GM12878 (cell line): ENCODE results near the gene THBS1. TPM values are rescaled to one million over a fixed set of nuclear protein-coding genes. Genes with fewer than 3 reads are reported as not detected.

ENCODE experiments used
- ATAC-seq: fragments of 200-7000 bp; cut with Tn5 transposase; 3 replicates; pipeline ENCODE4 v1.9.1; 2020; ENCODE audit warnings: mild to moderate bottlenecking, moderate library complexity
- BruUV-seq: library from RNA; stranded (reverse); fragments of 400-500 nt; replicated peaks from 2 replicates; lab custom pipeline; 2021; lab: Mats Ljungman, UMichigan
- CTCF ChIA-PET: fragments of 300-600 bp; sonication (Branson Sonifier 250); formaldehyde crosslinking; extraction: SDS; loops from one replicate; lab custom pipeline; 2021; ENCODE audit warnings: inconsistent platforms; lab: Yijun Ruan, JAX
- POLR2A ChIA-PET: fragments of 350-600 bp; formaldehyde crosslinking; extraction: SDS; loops from one replicate; lab custom pipeline; 2021; ENCODE audit warnings: inconsistent platforms; lab: Charles Lee
- RAD21 ChIA-PET: fragments of 300-600 bp; sonication (Branson Sonifier 250); formaldehyde crosslinking; loops from one replicate; lab custom pipeline; 2023; ENCODE audit warnings: antibody characterized with exemption; ENCODE audit not compliant: unreplicated experiment; lab: Charles Lee
- SMC1A ChIA-PET: fragments of 300-600 bp; sonication (Branson Sonifier 250); formaldehyde crosslinking; loops from one replicate; lab custom pipeline; 2023; ENCODE audit not compliant: unreplicated experiment, uncharacterized antibody; lab: Charles Lee
- DNase-seq: peaks from one replicate; pipeline ENCODE4 v3.0.0-alpha.2; 2011; ENCODE audit warnings: low read depth, low spot score
- FAIRE-seq: peaks from 3 replicates; lab custom pipeline; 2011; peaks lifted over from hg19 to GRCh38; lab: Jason Lieb, UNC
- H2AFZ ChIP-seq: 2 replicates; pipeline ENCODE4 v1.6.0; 2011; ENCODE audit warnings: low read depth, low read length, control low read depth; ENCODE audit not compliant: control insufficient read depth
- H3K27ac ChIP-seq: 2 replicates; pipeline ENCODE4 v1.5.1; 2011; ENCODE audit warnings: control low read depth; ENCODE audit not compliant: control insufficient read depth, insufficient read depth
- H3K27me3 ChIP-seq, 2 experiments: replicated peaks in 1 of 2; 2 replicates each; pipeline versions ENCODE4 v1.6.0 to v1.6.1; 2011; ENCODE audit warnings: low read length in 1 of 2; ENCODE audit not compliant: control insufficient read depth in 2 of 2, insufficient read depth in 2 of 2
- H3K36me3 ChIP-seq, 2 experiments: 2 replicates each; pipeline ENCODE4 v1.5.1; 2011; ENCODE audit warnings: low read length in 1 of 2; ENCODE audit not compliant: control insufficient read depth in 2 of 2, insufficient read depth in 2 of 2
- H3K4me1 ChIP-seq: 2 replicates; pipeline ENCODE4 v1.6.1; 2011; ENCODE audit warnings: mild to moderate bottlenecking, low read length, moderate library complexity, mixed read lengths; ENCODE audit not compliant: control insufficient read depth, insufficient read depth
- H3K4me2 ChIP-seq: 2 replicates; pipeline ENCODE4 v1.6.0; 2011; ENCODE audit warnings: control low read depth; ENCODE audit not compliant: control insufficient read depth, insufficient read depth
- H3K4me3 ChIP-seq: fragments of 200-600 bp; sonication (generic); 2 replicates; pipeline ENCODE4 v1.5.1; 2016
- H3K79me2 ChIP-seq: 2 replicates; pipeline ENCODE4 v1.6.0; 2011; ENCODE audit warnings: low read length; ENCODE audit not compliant: control insufficient read depth, insufficient read depth
- H3K9ac ChIP-seq: 2 replicates; pipeline ENCODE4 v1.8.0; 2011; ENCODE audit warnings: low read length, control low read depth, mixed read lengths; ENCODE audit not compliant: control insufficient read depth, insufficient read depth
- H3K9me3 ChIP-seq: replicated peaks from 3 replicates; pipeline ENCODE4 v1.5.1; 2011; ENCODE audit warnings: mild to moderate bottlenecking, low read length; ENCODE audit not compliant: control insufficient read depth, insufficient read depth
- H4K20me1 ChIP-seq: 2 replicates; pipeline ENCODE4 v1.6.0; 2011; ENCODE audit not compliant: control insufficient read depth, insufficient read depth
- CBX5 ChIP-seq: sonication (generic); IDR thresholded peaks from 2 replicates; pipeline ENCODE4 v1.6.1; 2016; ENCODE audit warnings: low read depth, moderate library complexity, mild to moderate bottlenecking, inconsistent platforms
- CREM ChIP-seq: IDR thresholded peaks from 2 replicates; pipeline ENCODE4 v1.6.1; 2014; ENCODE audit warnings: antibody characterized with exemption, low read depth
- EED ChIP-seq: sonication (generic); IDR thresholded peaks from 2 replicates; pipeline ENCODE4 v1.6.1; 2016; ENCODE audit warnings: antibody characterized with exemption, low read depth
- ETV6 ChIP-seq, 2 experiments: fragments of 450-650 bp in 1 of 2; IDR thresholded peaks in 1 of 2; conservative IDR thresholded peaks in 1 of 2; 2 replicates each; pipeline ENCODE4 v1.6.1; 2014; ENCODE audit warnings: antibody characterized with exemption in 1 of 2, borderline replicate concordance in 1 of 2, low read depth in 1 of 2, mild to moderate bottlenecking in 1 of 2, moderate library complexity in 1 of 2
- GABPA ChIP-seq: IDR thresholded peaks from 2 replicates; pipeline ENCODE4 v1.6.1; 2014; ENCODE audit warnings: antibody characterized with exemption, low read depth, mild to moderate bottlenecking, inconsistent platforms
- HDAC6 ChIP-seq: fragments of 200-600 bp; sonication (generic); IDR thresholded peaks from one replicate; pipeline ENCODE4 v1.8.0; 2017; ENCODE audit warnings: antibody characterized with exemption; ENCODE audit not compliant: unreplicated experiment
- IRF4 ChIP-seq: IDR thresholded peaks from 2 replicates; pipeline ENCODE4 v1.6.1; 2011; ENCODE audit warnings: low read depth, low read length
- MYC ChIP-seq: IDR thresholded peaks from 2 replicates; pipeline ENCODE4 v1.6.1; 2011; ENCODE audit warnings: mild to moderate bottlenecking, low read length, moderate library complexity, inconsistent platforms; ENCODE audit not compliant: insufficient read depth, insufficient replicate concordance, insufficient read length, severe bottlenecking
- YY1 ChIP-seq: IDR thresholded peaks from 2 replicates; pipeline ENCODE4 v1.6.1; 2011; ENCODE audit warnings: low read depth, mild to moderate bottlenecking, low read length
- ZBTB4 ChIP-seq: fragments of 450-650 bp; formaldehyde crosslinking; IDR thresholded peaks from 2 replicates; pipeline ENCODE4 v1.4.0; 2022; ENCODE audit warnings: mild to moderate bottlenecking, moderate library complexity
- ZNF217 ChIP-seq: fragments of 450-650 bp; IDR thresholded peaks from 2 replicates; pipeline ENCODE4 v1.6.1; 2017; ENCODE audit warnings: antibody characterized with exemption, mild to moderate bottlenecking
- WGBS: methylation state at CpG from one replicate; pipeline ENCODE4 v1.1.6; 2016; ENCODE audit warnings: low lambda C conversion rate; ENCODE audit not compliant: insufficient replicate concordance, insufficient coverage; ENCODE audit errors: missing lambda C conversion rate; 5-methylcytosine and 5-hydroxymethylcytosine counted together
- in situ Hi-C: fragments of 300-500 bp; cut with MboI; formaldehyde crosslinking; loops from 9 replicates; pipeline ENCODE4 v1.14.3; 2018; ENCODE audit warnings: mixed read lengths
- intact Hi-C: fragments of 100-400 bp; cut with micrococcal nuclease; formaldehyde crosslinking; loops from one replicate; pipeline ENCODE4 v1.14.2; 2022; ENCODE audit not compliant: unreplicated experiment
- polyA plus RNA-seq, 11 experiments: library from polyadenylated mRNA; depleted of rRNA in 4 of 11; unstranded in 6 of 11; stranded (reverse) in 5 of 11; fragments of >200 nt; fragmentation: Nextera tagmentation in 4 of 11; fragmentation: Illumina TruSeq in 1 of 11; extraction: Ambion mirVana in 4 of 11; extraction: Trizol in 1 of 11; gene quantifications; 1 replicate in 1 of 11; 2 replicates in 10 of 11; pipeline versions ENCODE4 v1.2.1 to v1.2.3, GENCODE V29; 2011 to 2016; ENCODE audit warnings: inconsistent platforms in 2 of 11, missing spikeins in 2 of 11, low read depth in 1 of 11
- total RNA-seq, 4 experiments: library from RNA; depleted of rRNA in 3 of 4; stranded (reverse); fragments of >200 nt in 3 of 4; fragmentation: Illumina TruSeq in 1 of 4; extraction: Trizol in 1 of 4; gene quantifications; 2 replicates each; pipeline versions ENCODE4 v1.2.1 to v1.2.3, GENCODE V29; 2013 to 2021
- TF ChIP-seq, protein P1 (sequence below), 3 experiments: IDR thresholded peaks in 2 of 3; conservative IDR thresholded peaks in 1 of 3; 2 replicates each; pipeline ENCODE4 v1.5.1; 2011; ENCODE audit warnings: low read depth in 3 of 3, low read length in 3 of 3, mild to moderate bottlenecking in 3 of 3, control low read depth in 2 of 3, moderate library complexity in 2 of 3, inconsistent platforms in 1 of 3, mixed read lengths in 1 of 3; ENCODE audit not compliant: control insufficient read depth in 2 of 3, insufficient read depth in 1 of 3; ENCODE audit errors: extremely low read depth in 1 of 3
- TF ChIP-seq, protein P2 (sequence below): IDR thresholded peaks from 2 replicates; pipeline ENCODE4 v1.6.1; 2012; ENCODE audit warnings: low read depth, low read length, improper control_type of control experiment

The THBS1 gene
- total and polyA plus RNA-seq, 10 of the 15 experiments (the other 5 are each of a cell fraction or from before 2014, with no cell fraction given), result under 0.01 to 1.5 (median 0.23) TPM; not detected in 3

DNA sequence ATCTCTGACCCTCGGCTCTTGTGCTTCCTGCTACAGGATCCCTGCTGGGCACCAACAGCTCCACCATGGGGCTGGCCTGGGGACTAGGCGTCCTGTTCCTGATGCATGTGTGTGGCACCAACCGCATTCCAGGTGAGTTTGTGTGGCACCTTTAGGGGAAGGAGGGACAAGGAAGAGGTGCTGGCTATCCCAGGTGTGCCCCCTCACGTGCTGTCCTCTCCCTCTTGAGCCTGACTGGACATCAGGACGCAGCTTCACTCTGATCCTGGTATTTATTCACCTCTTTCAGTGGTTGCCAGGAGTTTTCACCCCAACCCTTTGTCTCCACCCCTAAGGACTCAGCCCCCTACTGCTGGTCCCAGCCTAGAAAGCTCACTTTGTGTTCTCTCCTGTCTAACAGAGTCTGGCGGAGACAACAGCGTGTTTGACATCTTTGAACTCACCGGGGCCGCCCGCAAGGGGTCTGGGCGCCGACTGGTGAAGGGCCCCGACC, 960 bp downstream of the THBS1 start (continued):
- TF ChIP-seq, protein P1, sequence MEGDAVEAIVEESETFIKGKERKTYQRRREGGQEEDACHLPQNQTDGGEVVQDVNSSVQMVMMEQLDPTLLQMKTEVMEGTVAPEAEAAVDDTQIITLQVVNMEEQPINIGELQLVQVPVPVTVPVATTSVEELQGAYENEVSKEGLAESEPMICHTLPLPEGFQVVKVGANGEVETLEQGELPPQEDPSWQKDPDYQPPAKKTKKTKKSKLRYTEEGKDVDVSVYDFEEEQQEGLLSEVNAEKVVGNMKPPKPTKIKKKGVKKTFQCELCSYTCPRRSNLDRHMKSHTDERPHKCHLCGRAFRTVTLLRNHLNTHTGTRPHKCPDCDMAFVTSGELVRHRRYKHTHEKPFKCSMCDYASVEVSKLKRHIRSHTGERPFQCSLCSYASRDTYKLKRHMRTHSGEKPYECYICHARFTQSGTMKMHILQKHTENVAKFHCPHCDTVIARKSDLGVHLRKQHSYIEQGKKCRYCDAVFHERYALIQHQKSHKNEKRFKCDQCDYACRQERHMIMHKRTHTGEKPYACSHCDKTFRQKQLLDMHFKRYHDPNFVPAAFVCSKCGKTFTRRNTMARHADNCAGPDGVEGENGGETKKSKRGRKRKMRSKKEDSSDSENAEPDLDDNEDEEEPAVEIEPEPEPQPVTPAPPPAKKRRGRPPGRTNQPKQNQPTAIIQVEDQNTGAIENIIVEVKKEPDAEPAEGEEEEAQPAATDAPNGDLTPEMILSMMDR (IDR thresholded peaks at IDR 0.05 in 2 of 3, conservative IDR thresholded peaks at IDR 0.05 in 1 of 3; ENCODE audit: control insufficient read depth in 2 of 3, extremely low read depth in 1 of 3, insufficient read depth in 1 of 3, low read depth in 3 of 3, low read length in 3 of 3), result no peak; a peak in 1 of 6 replicates
- TF ChIP-seq HDAC6, result no peak
- no peak for TF ChIP-seq ETV6 (conservative IDR thresholded peaks at IDR 0.05 in 1 of 2, IDR thresholded peaks at IDR 0.05 in 1 of 2; ENCODE audit: borderline replicate concordance in 1 of 2, low read depth in 1 of 2)
- no peak for TF ChIP-seq GABPA
- TF ChIP-seq YY1, result no peak
- no peak for TF ChIP-seq ZNF217
- TF ChIP-seq MYC, result no peak
- TF ChIP-seq EED, result no peak

DNA sequence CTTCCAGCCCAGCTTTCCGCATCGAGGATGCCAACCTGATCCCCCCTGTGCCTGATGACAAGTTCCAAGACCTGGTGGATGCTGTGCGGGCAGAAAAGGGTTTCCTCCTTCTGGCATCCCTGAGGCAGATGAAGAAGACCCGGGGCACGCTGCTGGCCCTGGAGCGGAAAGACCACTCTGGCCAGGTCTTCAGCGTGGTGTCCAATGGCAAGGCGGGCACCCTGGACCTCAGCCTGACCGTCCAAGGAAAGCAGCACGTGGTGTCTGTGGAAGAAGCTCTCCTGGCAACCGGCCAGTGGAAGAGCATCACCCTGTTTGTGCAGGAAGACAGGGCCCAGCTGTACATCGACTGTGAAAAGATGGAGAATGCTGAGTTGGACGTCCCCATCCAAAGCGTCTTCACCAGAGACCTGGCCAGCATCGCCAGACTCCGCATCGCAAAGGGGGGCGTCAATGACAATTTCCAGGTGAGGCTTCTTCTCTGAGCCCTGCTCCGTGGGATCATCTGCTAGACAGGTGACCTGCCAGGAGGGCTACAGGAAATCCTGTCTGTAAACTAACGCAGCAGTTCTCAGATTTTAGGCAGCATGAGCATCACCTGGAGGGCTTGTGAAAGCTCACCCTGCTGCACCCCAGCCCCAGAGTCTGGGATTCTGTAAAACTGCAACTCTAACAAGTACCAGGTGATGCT, 1.6 kb downstream of the THBS1 start:
- Histone ChIP-seq H4K20me1 (no peaks in the 10 kb centered on the region), H3K79me2 (no peaks in the 10 kb centered on the region), H3K27ac (no peak overlapping the region), H3K9ac (no peak overlapping the region), H3K4me3 (no peak overlapping the region), H3K36me3 (no peaks in the 10 kb centered on the region), H3K4me1 (no peaks in the 10 kb centered on the region), H3K9me3 (no peaks in the 10 kb centered on the region; the same call in 2 of the 3 replicates), H3K4me2 (no peak overlapping the region), H3K27me3 (peaks cover 4 to 5% of the 10 kb centered on the region in 2 experiments), H2AFZ (no peak overlapping the region)
- no TSS peak for BruUV-seq
- ChIA-PET SMC1A (interaction anchor here (0.8 to 3.5 kb wide), 3 partner anchors 40 to 175 kb away, joined by 3 to 34 read pairs (median 4); no protein-coding TSS in a partner anchor), RAD21 (interaction anchor here (0.6 to 1.1 kb wide), 3 partner anchors 63 to 423 kb away, joined by 3 read pairs; no protein-coding TSS in a partner anchor), CTCF (interaction anchor here (0.6 to 8.5 kb wide), 7 partner anchors 12 to 456 kb away, joined by 3 to 68 read pairs (median 4); no protein-coding TSS in a partner anchor), POLR2A (no interaction called here)
- FAIRE-seq, result no peak
- DNase-seq, result no peak
- ATAC-seq, result no peak
- 50% methylated on average over 19 of the region's 20 CpGs for WGBS
- in situ Hi-C loops, result loop anchor here (5.0 to 25.0 kb wide), 3 partner anchors 455 to 875 kb away; no protein-coding TSS in a partner anchor
- intact Hi-C loops, result loop anchor here (5.0 kb wide), 2 partner anchors 105 to 870 kb away; no protein-coding TSS in a partner anchor
- no peak for TF ChIP-seq CREM
- TF ChIP-seq IRF4, result no peak
- TF ChIP-seq, protein P2, sequence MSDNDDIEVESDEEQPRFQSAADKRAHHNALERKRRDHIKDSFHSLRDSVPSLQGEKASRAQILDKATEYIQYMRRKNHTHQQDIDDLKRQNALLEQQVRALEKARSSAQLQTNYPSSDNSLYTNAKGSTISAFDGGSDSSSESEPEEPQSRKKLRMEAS, result no peak
- TF ChIP-seq CBX5, result no peak
- TF ChIP-seq ZBTB4 (CRISPR knock-in tag), result no peak
- TF ChIP-seq, all 136 proteins: peak for 0
